Spleen (tissue), 7 donors: ENCODE data around the gene SPZ1.

ENCODE experiments used
- POLR2A ChIP-seq, 3 donors: fragments of 450-650 bp; IDR thresholded peaks; one replicate each; pipeline ENCODE4 v1.5.1; 2017; ENCODE audit warnings: antibody characterized with exemption in 3 of 3, mild to moderate bottlenecking in 1 of 3
- POLR2AphosphoS5 ChIP-seq, 3 donors: sonication (generic); formaldehyde crosslinking; IDR thresholded peaks; one replicate each; pipeline ENCODE4 v1.5.1; 2017; ENCODE audit warnings: antibody characterized with exemption in 3 of 3
- TF ChIP-seq, protein P1 (sequence below), 11 experiments: fragments of 200-600 bp in 7 of 11; fragments of 450-650 bp in 4 of 11; sonication (generic) in 4 of 11; IDR thresholded peaks in 8 of 11; conservative IDR thresholded peaks in 3 of 11; 1 replicate in 7 of 11; 2 replicates in 4 of 11; pipeline versions ENCODE4 v1.4.0 to v1.8.0; 2016 to 2021; ENCODE audit warnings: antibody characterized with exemption in 11 of 11, inconsistent platforms in 4 of 11, mild to moderate bottlenecking in 1 of 11
- donor health status: DM: no; HTN: no; CAD: no; lungs with moderate emphysema.
- donor health status: DM: no; HTN: no; CAD: no.
- donor health status: DM: no; HTN: no; CAD: no.

DNA sequence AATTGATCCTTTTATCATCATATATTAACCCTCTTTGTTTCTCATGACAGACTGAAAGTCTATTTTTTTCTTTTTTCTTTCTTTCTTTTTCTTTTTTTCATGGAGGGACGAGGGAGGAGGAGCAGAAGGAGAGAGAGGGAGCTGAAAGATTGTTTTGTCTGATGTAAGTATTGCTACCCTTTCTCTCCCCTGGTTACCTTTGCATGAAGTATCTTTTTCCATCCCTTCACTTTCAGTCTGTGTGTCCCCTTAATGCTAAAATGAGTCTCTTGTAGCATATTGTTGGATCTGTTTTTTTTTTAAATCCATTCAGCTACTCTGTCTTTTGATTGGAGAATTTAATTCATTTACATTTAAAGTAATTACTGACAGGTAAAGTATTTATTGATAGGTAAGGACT lies 36.4 kb upstream of the SPZ1 start:
- TF ChIP-seq, protein P1, sequence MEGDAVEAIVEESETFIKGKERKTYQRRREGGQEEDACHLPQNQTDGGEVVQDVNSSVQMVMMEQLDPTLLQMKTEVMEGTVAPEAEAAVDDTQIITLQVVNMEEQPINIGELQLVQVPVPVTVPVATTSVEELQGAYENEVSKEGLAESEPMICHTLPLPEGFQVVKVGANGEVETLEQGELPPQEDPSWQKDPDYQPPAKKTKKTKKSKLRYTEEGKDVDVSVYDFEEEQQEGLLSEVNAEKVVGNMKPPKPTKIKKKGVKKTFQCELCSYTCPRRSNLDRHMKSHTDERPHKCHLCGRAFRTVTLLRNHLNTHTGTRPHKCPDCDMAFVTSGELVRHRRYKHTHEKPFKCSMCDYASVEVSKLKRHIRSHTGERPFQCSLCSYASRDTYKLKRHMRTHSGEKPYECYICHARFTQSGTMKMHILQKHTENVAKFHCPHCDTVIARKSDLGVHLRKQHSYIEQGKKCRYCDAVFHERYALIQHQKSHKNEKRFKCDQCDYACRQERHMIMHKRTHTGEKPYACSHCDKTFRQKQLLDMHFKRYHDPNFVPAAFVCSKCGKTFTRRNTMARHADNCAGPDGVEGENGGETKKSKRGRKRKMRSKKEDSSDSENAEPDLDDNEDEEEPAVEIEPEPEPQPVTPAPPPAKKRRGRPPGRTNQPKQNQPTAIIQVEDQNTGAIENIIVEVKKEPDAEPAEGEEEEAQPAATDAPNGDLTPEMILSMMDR (IDR thresholded peaks at IDR 0.05 in 8 of 11, conservative IDR thresholded peaks at IDR 0.05 in 3 of 11), result no peak
- TF ChIP-seq POLR2A (IDR thresholded peaks at IDR 0.05) (no peak), POLR2AphosphoS5 (IDR thresholded peaks at IDR 0.05) (no peak)
